T1000 (cell line): ENCODE results near the gene MYCL.
"Not testable (repeated sequence)": the region's sequence is repeated elsewhere in the genome, so short reads cannot be mapped to it uniquely, and the experiment has no call there.

Source experiments
- DNase-seq: peaks from one replicate; lab custom pipeline; 2025; ENCODE audit warnings: mixed read lengths; lab: John Stamatoyannopoulos, UW

The MYCL gene

GRCh38 chr1:39890880-39891279 is 10.8 kb downstream of the MYCL start:
- no peak for DNase-seq

- no peak for DNase-seq
Observed at GRCh38 chr1:39890273-39890672, 11.4 kb downstream of the MYCL start.

- DNase-seq: no peak
Observed at GRCh38 chr1:39886757-39887231, 14.9 kb downstream of the MYCL start.

- DNase-seq: no peak
Observed at GRCh38 chr1:39885516-39885915, 16.2 kb downstream of the MYCL start.

GRCh38 chr1:39882152-39882551 is 19.6 kb downstream of the MYCL start:
- DNase-seq: no peak

GRCh38 chr1:39877980-39878956 is 23.4 kb downstream of the MYCL start:
- no peak for DNase-seq

- no peak for DNase-seq
Observed at GRCh38 chr1:39877231-39877778, 24.4 kb downstream of the MYCL start.

GRCh38 chr1:39876144-39876543 is 25.6 kb downstream of the MYCL start:
- DNase-seq: no peak

GRCh38 chr1:39872698-39873097 is 29.0 kb downstream of the MYCL start:
- DNase-seq: no peak

- no peak for DNase-seq
Observed at GRCh38 chr1:39871796-39872195, 29.9 kb downstream of the MYCL start.

GRCh38 chr1:39871043-39871442 is 30.7 kb downstream of the MYCL start:
- DNase-seq: not testable (repeated sequence)

GRCh38 chr1:39869538-39870112 is 32.1 kb downstream of the MYCL start:
- not testable (repeated sequence) for DNase-seq

- DNase-seq: no peak
Observed at GRCh38 chr1:39866767-39867166, 35.0 kb downstream of the MYCL start.

- DNase-seq: no peak
Observed at GRCh38 chr1:39865762-39866161, 36.0 kb downstream of the MYCL start.

GRCh38 chr1:39863177-39863576 is 38.5 kb downstream of the MYCL start:
- no peak for DNase-seq

GRCh38 chr1:39861003-39861402 is 40.7 kb downstream of the MYCL start:
- no peak for DNase-seq

- DNase-seq: no peak
Observed at GRCh38 chr1:39859859-39860812, 41.6 kb downstream of the MYCL start.

GRCh38 chr1:39858315-39858714 is 43.4 kb downstream of the MYCL start:
- no peak for DNase-seq

- DNase-seq: no peak
Observed at GRCh38 chr1:39857126-39857878, 44.4 kb downstream of the MYCL start.

- DNase-seq: no peak
Observed at GRCh38 chr1:39854738-39855137, 47.0 kb downstream of the MYCL start.

- no peak for DNase-seq
Observed at GRCh38 chr1:39854314-39854713, 47.4 kb downstream of the MYCL start.
